HG02798 (cell line): Measurements from ENCODE around the gene PDXP.

Experiments
- ATAC-seq: cut with Tn5 transposase; IDR thresholded peaks from one replicate; pipeline ENCODE4 v1.9.1; 2021; ENCODE audit warnings: mild to moderate bottlenecking; ENCODE audit not compliant: unreplicated experiment, poor library complexity

The PDXP gene

DNA sequence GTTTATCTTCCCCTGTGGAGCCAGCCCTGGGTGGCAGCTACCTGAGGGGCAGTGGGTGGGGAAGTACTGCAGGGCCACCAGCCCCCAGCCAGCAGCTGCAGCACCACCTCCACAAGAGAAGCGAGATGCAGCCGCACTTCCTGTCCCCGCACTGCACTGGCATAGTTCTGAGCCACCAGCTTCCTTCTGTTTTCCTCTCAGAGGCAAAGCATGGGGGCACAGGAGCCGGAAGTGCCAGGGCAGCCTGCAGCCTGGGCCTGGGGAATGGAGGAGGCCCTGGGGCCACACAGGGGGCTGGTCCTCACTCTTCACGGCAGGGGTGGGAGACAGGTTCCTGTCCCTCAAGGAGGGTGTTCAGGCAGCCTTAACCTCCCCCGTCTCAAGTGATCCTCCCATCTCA lies 31.0 kb upstream of the PDXP start:
- no peak for ATAC-seq

DNA sequence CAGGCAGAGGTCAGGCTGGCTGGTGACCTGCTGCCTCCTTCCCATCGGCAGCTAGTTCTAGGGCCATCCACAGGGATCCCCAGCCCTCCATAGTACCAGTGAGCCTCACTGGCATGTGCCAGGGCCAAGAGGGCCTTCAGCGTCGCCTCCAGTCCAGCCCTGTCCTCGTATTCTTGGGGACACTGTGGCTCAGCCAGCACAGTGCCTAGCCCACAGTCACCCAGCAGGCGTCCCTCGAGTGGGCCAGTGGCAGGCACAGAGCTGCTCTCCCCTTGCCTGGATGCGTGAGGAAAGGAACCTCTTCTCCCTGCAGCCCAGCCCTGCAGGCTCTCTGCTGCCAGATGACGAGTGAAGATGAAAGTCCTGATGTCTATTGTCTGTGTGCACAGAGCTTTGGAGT lies 29.7 kb upstream of the PDXP start:
- no peak for ATAC-seq

DNA sequence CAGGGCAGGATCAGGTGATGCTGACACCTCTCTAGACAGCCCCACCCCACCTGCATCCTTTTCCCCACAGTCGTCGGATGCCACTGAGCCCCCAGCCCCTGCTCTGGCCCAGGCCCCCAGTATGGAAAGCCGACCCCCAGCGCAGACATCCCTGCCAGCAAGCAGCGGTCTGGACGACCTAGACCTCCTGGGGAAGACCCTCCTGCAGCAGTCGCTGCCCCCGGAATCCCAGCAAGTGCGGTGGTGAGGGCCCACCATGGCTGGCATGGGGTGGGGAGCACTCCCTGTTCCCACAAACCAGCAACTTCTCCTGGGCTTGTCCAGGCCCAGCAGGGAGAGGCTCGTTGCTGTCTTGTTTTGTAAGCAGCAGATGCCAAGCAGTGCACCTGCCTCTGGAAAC lies 28.6 kb upstream of the PDXP start:
- ATAC-seq, result no peak

DNA sequence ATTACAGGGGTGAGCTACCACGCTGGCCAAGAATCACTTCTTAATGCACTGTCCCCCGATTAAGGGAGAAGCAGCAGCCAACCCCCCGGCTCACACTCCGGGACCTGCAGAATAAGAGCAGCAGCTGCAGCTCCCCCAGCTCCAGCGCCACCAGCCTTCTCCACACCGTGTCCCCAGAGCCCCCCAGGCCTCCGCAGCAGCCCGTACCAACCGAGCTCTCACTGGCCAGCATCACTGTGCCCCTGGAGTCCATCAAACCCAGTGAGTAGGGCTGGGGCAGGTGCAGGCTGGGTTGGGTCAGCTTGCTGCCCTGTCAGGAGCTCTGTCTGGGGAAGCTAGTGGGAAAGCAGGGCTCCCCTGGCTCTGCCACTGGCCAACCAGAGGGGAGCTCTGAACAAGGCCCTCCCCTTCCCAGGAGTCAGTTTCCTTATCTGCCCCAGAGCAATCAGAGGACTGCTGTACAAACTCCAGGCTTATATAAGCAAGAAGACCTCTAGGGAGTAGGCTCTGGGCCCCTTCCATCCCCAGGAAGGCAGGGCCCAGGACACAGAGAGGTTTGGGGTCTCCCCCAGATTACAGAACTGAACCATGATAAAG lies 27.6 kb upstream of the PDXP start:
- ATAC-seq, result no peak

DNA sequence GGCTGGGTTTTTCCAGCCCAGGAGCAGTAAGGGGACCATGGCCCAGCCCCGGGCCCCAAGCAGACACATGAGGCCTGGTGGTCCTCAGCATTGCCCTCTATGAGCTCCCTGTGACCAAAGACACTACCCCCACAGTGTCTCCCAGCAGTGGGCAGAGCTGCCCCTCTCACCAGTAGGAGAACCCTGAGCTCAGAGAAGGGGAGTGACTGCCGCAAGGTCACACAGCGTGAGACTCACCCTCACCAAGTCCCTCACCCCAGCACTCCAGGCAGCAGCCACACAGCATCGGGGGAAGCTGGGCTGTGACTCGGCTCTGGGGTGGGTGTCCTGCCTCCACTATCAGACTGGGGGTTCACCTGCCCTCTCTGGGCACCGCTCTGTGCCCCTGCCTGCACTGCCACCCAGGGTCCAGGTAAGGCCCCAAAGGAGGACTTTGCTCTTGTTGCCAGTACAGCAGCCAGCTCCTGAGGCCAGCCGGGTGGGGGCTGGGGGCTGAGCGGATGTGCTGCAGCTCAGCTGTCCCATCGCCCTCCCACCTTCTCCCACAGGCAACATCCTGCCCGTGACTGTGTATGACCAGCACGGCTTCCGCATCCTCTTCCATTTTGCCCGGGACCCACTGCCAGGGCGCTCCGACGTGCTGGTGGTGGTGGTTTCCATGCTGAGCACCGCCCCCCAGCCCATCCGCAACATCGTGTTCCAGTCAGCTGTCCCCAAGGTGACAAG lies 26.9 kb upstream of the PDXP start:
- no peak for ATAC-seq

DNA sequence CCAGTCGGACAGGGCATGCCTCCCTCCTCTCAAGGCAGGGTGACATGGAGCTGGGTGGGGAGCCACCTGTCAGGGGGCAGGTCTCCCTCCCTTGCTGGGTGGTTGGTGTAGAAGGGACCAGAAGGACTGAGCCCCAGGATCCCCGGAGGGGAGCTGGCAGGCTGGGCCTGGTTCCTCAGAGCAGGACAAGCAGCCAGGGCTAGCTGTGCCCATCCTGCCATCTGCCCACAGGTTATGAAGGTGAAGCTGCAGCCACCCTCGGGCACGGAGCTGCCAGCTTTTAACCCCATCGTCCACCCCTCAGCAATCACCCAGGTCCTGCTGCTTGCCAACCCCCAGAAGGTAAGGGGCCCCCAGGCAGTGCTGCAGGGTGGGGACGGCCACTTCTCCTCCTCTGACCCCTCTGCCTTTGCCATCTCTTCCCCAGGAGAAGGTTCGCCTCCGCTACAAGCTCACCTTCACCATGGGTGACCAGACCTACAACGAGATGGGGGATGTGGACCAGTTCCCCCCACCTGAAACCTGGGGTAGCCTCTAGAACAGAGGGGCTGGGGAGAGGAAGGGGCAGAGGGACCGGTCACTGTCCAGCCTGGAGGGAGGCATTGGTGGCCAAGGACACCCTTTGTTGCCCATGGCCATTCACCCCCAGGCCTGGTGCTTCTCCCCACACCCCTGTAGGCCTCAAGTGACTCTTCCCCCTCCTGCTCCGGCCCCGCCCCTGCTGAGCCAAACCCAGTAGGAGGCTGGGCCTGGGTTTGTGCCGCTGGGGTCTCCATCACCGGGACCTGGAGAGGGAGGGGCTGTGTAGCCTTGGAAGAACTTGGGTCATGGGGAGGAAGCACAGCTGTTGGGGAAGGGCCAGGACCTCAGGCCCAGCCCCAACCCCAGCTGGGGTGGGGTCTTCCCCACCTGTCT lies 26.1 kb upstream of the PDXP start:
- no peak for ATAC-seq

DNA sequence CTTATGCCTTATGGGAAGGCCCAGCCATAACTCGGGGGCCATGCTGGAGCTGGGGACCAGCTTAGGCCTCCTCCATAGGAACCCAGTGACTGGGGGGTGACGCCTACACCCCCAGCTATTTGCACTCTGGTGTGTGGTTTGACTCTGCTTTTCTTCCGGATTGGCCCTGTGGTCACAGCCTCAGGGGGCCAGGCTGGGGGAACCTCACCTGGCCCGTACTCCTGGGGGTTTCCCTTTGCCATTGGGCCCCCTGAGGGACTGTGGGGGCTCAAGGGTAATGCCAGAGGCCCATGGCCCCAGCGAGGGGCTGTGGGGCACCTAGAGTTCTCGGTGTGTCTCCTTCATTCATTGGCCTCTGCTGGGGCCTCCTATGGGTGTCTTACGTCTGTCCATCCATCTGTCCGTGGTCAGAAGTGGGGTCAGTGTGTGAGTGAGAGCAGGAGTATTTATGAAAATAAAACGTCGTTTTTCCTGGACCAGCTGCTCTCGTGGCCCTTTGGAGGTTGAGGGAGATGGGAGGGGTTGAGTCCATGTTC lies 25.4 kb upstream of the PDXP start:
- peak; percentile 64 for ATAC-seq

DNA sequence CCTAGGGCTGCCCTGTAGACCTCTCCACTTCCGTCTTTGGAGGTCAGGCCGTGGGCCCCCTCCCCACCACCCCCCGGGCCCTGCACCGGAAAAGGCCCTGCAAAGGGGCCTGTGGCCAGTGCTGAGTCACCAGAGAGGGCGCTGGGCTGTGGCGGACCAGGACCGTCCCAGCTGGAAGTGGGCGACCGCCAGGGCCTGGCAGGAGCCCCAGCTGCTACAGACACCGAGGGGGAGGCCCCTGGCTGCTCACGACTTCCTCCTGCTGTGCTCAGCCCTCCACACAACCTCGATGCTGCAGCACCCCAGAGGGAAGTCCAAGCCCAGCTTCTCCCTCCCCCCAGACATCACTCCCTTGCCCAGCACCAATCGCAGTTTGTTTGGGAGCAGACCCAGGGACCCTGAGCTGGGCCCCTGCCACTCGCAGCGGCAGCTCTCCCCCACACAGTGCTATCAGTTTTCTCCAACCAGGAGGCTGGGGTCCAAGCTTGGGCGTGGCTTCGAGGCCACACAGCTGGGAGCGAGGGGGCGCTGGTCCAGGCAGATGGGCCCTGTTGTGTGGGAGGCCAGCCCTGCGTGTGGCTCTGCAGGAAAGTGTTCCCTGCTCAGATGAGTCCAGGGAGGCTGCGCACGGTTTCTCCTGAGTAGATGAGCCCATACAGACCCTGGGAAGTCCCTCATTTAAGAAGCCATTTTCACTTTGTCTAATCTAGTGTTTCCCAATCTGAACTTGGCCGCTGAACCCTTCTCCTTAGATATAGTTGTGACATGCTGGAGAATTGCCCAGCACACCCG lies 24.7 kb upstream of the PDXP start:
- ATAC-seq, result peak; percentile 56

DNA sequence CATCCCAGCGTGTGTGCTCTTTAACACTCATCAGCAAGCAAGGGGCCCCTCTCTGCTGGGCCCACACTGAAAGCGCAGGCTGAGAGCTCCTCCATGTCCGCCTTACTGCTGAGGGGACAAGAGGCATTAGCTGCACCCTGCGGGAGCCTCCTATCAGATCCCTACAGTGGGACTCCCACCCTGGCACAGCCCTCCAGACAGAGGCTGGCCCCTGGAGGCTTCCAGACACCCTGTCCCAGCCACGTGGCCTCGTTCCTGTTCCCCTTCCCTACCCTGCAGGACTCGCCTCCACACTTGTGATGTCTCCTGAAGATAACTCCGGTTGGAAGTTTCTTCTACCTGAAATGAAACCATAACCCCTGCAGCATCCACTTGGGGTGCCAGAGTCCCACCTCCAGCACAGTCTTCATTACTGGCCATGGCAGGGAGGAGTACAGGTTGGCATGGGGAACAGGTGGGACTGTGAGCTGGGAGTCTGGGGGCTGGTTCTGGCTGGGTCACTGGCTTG lies 24.1 kb upstream of the PDXP start:
- ATAC-seq, result no peak

DNA sequence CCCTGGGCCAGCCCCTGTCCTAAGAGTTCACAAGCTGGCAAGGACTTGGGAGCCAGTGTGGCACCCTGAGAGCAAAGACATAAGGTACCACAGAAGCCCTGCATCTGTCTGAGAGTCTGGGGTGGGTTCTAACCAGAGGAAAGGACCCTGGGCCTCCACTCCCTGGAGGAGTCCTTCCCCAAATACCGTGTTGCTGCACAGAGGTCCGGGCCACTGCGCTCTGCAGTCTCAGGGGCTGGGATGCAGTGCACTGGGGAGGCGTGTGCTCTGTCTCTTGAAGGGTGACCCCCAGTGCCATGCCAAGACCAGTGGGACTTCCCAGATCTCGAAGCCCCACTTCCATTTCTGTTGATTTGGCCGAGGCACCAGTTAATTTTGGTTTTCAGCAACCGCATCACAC lies 23.4 kb upstream of the PDXP start:
- ATAC-seq, result no peak

DNA sequence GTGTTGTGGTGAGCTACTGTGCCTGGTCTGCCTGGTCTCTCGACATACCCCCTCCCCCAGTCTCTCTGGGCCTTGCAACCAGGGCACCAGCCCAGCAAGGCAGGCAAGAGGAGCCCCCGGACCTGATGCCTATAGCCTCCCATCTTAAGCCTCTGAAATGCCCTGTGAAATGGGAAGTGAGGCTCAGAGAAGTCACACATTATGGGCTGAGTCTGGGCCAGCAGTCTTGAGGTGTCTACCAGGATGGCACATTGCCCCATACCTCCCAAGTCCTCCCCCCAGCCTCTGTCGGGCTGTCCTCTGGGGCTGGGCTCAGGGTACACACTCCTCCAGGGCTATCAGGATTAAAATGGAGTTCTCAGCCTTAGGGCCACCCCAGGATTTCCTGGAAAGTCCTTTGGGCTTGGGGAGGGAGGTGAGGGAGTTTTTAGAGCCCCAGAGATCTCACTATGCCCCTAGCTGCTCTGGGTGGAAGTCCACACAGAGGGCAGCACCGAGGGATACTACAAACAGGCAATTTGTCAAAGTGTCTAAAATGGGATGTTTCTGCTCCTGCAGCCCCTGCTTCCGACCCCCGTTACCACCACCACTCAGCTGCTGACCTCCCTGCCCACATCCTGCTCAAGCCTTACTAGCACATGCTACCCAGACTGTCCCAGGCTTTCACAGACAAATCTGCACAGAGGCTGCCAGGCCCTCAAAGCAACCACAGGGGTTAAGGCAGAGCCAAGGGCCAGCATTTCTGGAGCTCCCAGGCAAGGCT lies 22.2 kb upstream of the PDXP start:
- no peak for ATAC-seq

DNA sequence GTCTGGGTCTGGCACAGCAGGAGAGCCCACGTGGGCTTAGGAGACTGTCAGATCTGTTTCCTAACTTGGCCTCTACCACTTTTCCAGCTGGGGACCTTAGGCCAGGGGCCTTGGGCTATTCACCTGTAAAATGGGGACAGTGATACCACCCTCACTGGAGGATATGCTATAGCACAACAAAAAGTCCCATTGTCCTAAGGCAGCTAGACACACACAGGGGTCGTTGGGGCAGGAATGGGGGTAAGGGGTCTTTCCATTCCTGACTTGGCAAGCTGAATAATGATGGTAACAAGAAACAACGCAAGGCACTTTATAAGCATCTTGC lies 21.6 kb upstream of the PDXP start:
- no peak for ATAC-seq

DNA sequence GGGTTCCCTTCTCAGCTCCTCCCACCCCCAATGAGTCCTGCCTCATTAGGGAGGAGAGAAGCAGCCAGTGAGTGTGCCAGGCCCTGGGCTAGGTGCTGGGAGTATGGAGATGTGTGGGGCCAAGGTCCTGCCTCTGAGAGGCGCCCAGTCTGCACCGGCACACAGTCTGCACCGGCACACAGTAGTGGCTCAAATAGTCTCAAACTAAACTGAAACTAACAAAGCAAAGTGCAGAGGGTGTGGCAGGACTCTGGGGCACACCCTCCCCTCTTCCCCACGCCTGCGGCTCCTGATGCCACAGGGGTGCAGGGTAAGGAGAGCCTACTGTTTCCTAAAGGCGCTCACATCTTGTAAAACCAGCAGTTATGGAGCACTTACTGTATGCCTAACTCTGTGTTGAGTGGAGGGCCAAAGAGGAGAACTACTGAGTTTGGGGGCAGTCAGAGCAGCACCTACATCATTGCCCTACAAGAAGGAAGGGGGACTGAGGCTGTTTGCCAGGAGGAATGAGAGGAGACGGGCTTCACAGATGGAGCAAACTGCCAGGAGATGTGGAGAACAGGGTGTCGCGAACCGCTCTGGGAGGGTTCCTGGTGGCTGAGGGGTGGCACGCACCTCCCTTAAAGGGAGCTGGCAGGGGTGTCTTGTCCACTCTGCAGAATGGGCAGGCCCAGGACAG lies 20.0 kb upstream of the PDXP start:
- ATAC-seq, result no peak

DNA sequence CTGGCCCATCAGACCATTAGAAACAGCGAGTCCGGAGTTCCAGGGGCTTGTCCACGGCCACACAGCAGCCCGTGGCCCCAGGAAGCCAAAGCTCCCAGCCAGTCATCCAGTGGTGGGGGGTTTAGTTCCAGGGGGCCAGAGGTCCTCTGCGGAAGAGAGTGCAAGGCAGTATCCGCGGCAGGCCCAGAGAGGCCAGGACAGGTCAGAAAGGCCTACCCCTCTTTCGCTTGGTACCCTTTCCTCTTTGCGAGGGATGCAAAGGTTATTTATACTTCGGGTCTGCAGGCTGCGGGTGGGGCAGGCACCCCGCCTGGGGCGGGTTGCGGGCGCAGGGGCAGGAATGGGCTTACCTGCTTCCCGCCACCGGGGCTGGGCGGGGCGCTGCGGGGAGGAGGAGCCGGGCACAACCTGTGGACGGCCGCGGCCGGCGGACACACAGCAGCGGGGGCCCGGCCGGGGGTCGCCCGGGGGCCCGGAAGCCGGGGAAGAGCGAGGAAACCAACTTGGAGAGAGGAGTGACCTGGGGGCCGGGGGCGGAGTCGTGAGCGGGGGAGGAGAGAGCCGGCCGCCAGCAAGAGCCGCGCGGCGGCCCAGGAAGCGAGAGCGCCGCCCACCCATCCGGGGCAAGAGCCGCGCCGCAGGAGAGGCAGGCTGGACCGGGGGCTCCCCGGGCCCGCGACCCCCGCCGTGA lies 19.3 kb upstream of the PDXP start, which contains the start of gene SH3BP1:
Gene SH3BP1 (plus strand): TSS at position 600 of the 691 bp plus-strand sequence. CDS start 119 bp downstream, outside the sequence.
- ATAC-seq, result peak; percentile 36

DNA sequence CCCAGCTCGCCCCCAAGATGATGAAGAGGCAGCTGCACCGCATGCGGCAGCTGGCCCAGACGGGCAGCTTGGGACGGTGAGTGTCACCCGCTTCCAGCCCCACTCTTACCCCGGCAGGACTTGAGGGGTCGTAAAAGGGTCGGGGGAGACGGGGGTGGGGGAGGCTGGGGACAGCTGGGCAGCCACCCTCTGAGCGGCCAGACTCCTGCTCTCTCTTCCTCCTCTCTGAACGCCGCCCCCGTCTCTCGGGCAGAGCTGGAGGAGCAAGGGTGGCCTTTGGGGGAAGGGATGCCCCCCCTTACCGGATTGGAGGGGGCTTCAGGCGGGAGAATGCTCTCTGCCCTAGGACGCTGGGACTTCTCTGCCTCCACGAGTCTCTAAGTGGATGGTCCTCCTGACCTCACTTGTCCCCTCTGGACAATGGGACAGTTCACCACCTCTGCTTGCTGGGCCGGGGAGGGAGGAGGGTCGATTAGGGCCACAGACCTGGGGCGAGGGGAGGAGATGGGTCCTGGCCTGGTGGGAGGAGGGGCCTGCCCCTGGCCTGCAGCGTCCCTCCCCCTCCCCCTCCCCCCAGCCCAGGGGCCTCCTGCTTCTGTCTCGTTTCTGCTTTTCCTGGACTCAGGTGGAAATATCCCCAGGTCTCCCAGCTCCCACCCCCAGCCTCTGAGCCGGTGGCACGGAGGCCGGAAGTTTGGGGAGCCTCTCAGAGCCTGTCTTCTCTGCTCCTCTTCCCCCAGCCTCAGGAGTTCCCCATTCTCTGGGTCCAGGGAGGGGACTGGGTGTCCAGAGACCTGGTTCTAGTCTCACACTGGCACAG lies 18.5 kb upstream of the PDXP start:
- ATAC-seq, result no peak

DNA sequence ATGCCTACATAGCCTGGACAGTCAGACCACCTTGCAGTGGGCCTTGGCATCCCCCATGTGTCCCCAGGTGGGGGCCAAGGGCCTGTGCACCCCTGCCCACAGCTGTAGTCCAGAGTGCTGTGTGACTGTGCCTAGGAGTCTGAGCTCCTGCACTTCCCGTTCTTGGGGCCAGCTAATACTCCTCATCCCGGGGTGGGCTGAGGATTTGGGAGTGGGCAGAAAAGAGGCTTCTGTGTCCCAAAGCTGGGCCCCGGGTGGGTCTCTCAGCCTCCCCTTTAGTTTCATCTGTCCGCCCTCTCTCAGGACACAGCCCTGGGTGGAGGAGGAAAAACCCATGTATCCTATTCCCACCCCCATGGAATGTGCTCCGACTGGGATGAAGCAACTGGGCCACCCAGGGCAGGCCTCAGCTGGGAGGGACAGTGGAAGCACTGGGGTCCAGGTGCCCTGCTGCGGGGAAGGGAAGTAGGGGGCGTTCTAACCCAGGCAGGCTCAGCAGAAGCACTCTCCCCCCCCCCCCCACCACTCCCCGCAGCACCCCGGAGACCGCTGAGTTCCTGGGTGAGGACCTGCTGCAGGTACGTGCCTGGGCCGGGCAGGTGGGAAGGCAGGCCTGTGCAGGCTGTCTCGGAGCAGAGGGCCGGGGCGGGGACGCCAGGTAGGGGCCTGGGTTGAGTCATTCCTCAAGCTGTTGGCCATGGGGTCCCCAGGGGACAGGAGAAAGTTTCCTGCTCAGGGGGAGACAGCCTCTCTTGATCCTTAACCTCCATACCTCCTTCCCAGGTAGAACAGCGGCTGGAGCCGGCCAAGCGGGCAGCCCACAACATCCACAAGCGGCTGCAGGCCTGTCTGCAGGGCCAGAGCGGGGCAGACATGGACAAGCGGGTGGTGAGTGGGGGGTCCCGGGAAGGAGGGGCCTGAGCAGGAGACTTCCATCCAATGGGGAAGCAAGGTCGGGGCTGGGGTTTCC lies 17.6 kb upstream of the PDXP start:
- ATAC-seq, result no peak
